ENCODE results near the gene TC2N.

GRCh38 chr14:91912035-91912434 is 44.7 kb upstream of the TC2N start:
- TF ChIP-seq REST (IDR thresholded peaks at IDR 0.05; ENCODE audit: insufficient read depth in 1 of 2, low read depth in 2 of 2, low read length in 2 of 2) (no peak), TAF1 (IDR thresholded peaks at IDR 0.05; ENCODE audit: borderline replicate concordance, insufficient read depth, low read length) (no peak), POLR2AphosphoS5 (IDR thresholded peaks at IDR 0.05; ENCODE audit: low read depth, low read length) (no peak), SIN3A (IDR thresholded peaks at IDR 0.05; ENCODE audit: borderline replicate concordance, insufficient read depth, low read length) (no peak), FOXP2 (optimal IDR thresholded peaks at IDR 0.05; ENCODE audit: borderline replicate concordance, extremely low read depth, extremely low read length, insufficient read depth) (no peak)

Measured in PFSK-1 (cell line).